ENCODE measurements around the gene SPATS2L.

Gene SPATS2L

GRCh38 chr2:200416878-200417277 lies 110.4 kb downstream of the SPATS2L start:
- DNase-seq (ENCODE audit: low spot score) = no peak

GRCh38 chr2:200417366-200417765 lies 110.9 kb downstream of the SPATS2L start:
- no peak for DNase-seq (ENCODE audit: low spot score)

- no peak for DNase-seq (ENCODE audit: low spot score)
These were observed 111.9 kb downstream of the SPATS2L start for GRCh38 chr2:200418399-200418798.

- no peak for DNase-seq (ENCODE audit: low spot score)
These were observed 112.8 kb downstream of the SPATS2L start for GRCh38 chr2:200419325-200419724.

- no peak for DNase-seq (ENCODE audit: low spot score)
These were observed 114.8 kb downstream of the SPATS2L start for GRCh38 chr2:200421270-200421669.

GRCh38 chr2:200422071-200422470 lies 115.6 kb downstream of the SPATS2L start:
- no peak for DNase-seq (ENCODE audit: low spot score)

GRCh38 chr2:200422532-200423261 lies 116.2 kb downstream of the SPATS2L start:
- DNase-seq (ENCODE audit: low spot score) = no peak

- DNase-seq (ENCODE audit: low spot score) = no peak
These were observed 117.0 kb downstream of the SPATS2L start for GRCh38 chr2:200423541-200423940.

- no peak for DNase-seq (ENCODE audit: low spot score)
These were observed 118.7 kb downstream of the SPATS2L start for GRCh38 chr2:200425026-200425821.

- DNase-seq (ENCODE audit: low spot score) = no peak
These were observed 120.3 kb downstream of the SPATS2L start for GRCh38 chr2:200426754-200427153.

GRCh38 chr2:200428961-200429665 lies 122.6 kb downstream of the SPATS2L start:
- no peak for DNase-seq (ENCODE audit: low spot score)

GRCh38 chr2:200430017-200430416 lies 123.5 kb downstream of the SPATS2L start:
- no peak for DNase-seq (ENCODE audit: low spot score)

- DNase-seq (ENCODE audit: low spot score) = no peak
These were observed 125.7 kb downstream of the SPATS2L start for GRCh38 chr2:200431996-200432705.

- no peak for DNase-seq (ENCODE audit: low spot score)
These were observed 128.9 kb downstream of the SPATS2L start for GRCh38 chr2:200435379-200435778.

GRCh38 chr2:200438251-200438650 lies 131.8 kb downstream of the SPATS2L start:
- no peak for DNase-seq (ENCODE audit: low spot score)

GRCh38 chr2:200438846-200439245 lies 132.4 kb downstream of the SPATS2L start:
- no peak for DNase-seq (ENCODE audit: low spot score)

GRCh38 chr2:200439981-200440380 lies 133.5 kb downstream of the SPATS2L start:
- DNase-seq (ENCODE audit: low spot score) = no peak

- no peak for DNase-seq (ENCODE audit: low spot score)
These were observed 136.0 kb downstream of the SPATS2L start for GRCh38 chr2:200442471-200442870.

GRCh38 chr2:200443376-200443775 lies 136.9 kb downstream of the SPATS2L start:
- no peak for DNase-seq (ENCODE audit: low spot score)

- DNase-seq (ENCODE audit: low spot score) = no peak
These were observed 137.4 kb downstream of the SPATS2L start for GRCh38 chr2:200443916-200444315.

- DNase-seq (ENCODE audit: low spot score) = no peak
These were observed 138.0 kb downstream of the SPATS2L start for GRCh38 chr2:200444530-200444929.

- DNase-seq (ENCODE audit: low spot score) = no peak
These were observed 138.8 kb downstream of the SPATS2L start for GRCh38 chr2:200445284-200445683.

Data from kidney capillary endothelial cell (primary cell).